ENCODE data around the gene ERN1.

Gene ERN1

GRCh38 chr17:64073771-64074703 is 55.9 kb downstream of the ERN1 start:
- Histone ChIP-seq H3K4me1 (ENCODE audit: control insufficient read depth, insufficient read depth, low read length, poor library complexity, severe bottlenecking) (no peaks in the 10 kb centered on the region), H3K27me3 (replicated peaks; ENCODE audit: control insufficient read depth, insufficient read depth, low read length, poor library complexity, severe bottlenecking) (no peaks in the 10 kb centered on the region), H3K36me3 (ENCODE audit: control insufficient read depth, insufficient read depth, low read length) (peaks cover 69% of the 10 kb centered on the region), H3K27ac (ENCODE audit: insufficient read depth, low read length, poor library complexity, severe bottlenecking) (peak overlapping the region; percentile 10), H3K4me3 (ENCODE audit: insufficient read depth, low read depth, low read length, poor library complexity, severe bottlenecking) (no peak overlapping the region), H3K9me3 (ENCODE audit: control insufficient read depth, low read length) (peaks cover 9% of the 10 kb centered on the region)
- DNase-seq = no peak

- Histone ChIP-seq H3K36me3 (ENCODE audit: control insufficient read depth, insufficient read depth, low read length) (peaks cover 59% of the 10 kb centered on the region), H3K4me1 (ENCODE audit: control insufficient read depth, insufficient read depth, low read length, poor library complexity, severe bottlenecking) (peaks cover 16% of the 10 kb centered on the region), H3K4me3 (ENCODE audit: insufficient read depth, low read depth, low read length, poor library complexity, severe bottlenecking) (no peak overlapping the region), H3K27ac (ENCODE audit: insufficient read depth, low read length, poor library complexity, severe bottlenecking) (no peak overlapping the region), H3K9me3 (ENCODE audit: control insufficient read depth, low read length) (peaks cover 13% of the 10 kb centered on the region), H3K27me3 (replicated peaks; ENCODE audit: control insufficient read depth, insufficient read depth, low read length, poor library complexity, severe bottlenecking) (no peaks in the 10 kb centered on the region)
- DNase-seq = no peak
These were observed 58.8 kb downstream of the ERN1 start for GRCh38 chr17:64071111-64071510.

GRCh38 chr17:64070213-64070612 is 59.7 kb downstream of the ERN1 start:
- H3K4me3 ChIP-seq (ENCODE audit: insufficient read depth, low read depth, low read length, poor library complexity, severe bottlenecking) = no peak overlapping the region
- no peak for DNase-seq
- peaks cover 13% of the 10 kb centered on the region for H3K9me3 ChIP-seq (ENCODE audit: control insufficient read depth, low read length)
- no peaks in the 10 kb centered on the region for H3K27me3 ChIP-seq (replicated peaks; ENCODE audit: control insufficient read depth, insufficient read depth, low read length, poor library complexity, severe bottlenecking)
- no peak overlapping the region for H3K27ac ChIP-seq (ENCODE audit: insufficient read depth, low read length, poor library complexity, severe bottlenecking)
- peaks cover 62% of the 10 kb centered on the region for H3K36me3 ChIP-seq (ENCODE audit: control insufficient read depth, insufficient read depth, low read length)
- H3K4me1 ChIP-seq (ENCODE audit: control insufficient read depth, insufficient read depth, low read length, poor library complexity, severe bottlenecking) = peaks cover 25% of the 10 kb centered on the region

- Histone ChIP-seq H3K9me3 (ENCODE audit: control insufficient read depth, low read length) (peaks cover 13% of the 10 kb centered on the region), H3K27ac (ENCODE audit: insufficient read depth, low read length, poor library complexity, severe bottlenecking) (no peak overlapping the region), H3K27me3 (replicated peaks; ENCODE audit: control insufficient read depth, insufficient read depth, low read length, poor library complexity, severe bottlenecking) (no peaks in the 10 kb centered on the region), H3K4me3 (ENCODE audit: insufficient read depth, low read depth, low read length, poor library complexity, severe bottlenecking) (no peak overlapping the region), H3K4me1 (ENCODE audit: control insufficient read depth, insufficient read depth, low read length, poor library complexity, severe bottlenecking) (peaks cover 34% of the 10 kb centered on the region), H3K36me3 (ENCODE audit: control insufficient read depth, insufficient read depth, low read length) (peaks cover 65% of the 10 kb centered on the region)
- DNase-seq = no peak
These were observed 60.8 kb downstream of the ERN1 start for GRCh38 chr17:64069143-64069542.

GRCh38 chr17:64067657-64068056 is 62.3 kb downstream of the ERN1 start:
- H3K27me3 ChIP-seq (replicated peaks; ENCODE audit: control insufficient read depth, insufficient read depth, low read length, poor library complexity, severe bottlenecking) = no peaks in the 10 kb centered on the region
- H3K4me3 ChIP-seq (ENCODE audit: insufficient read depth, low read depth, low read length, poor library complexity, severe bottlenecking) = no peak overlapping the region
- H3K36me3 ChIP-seq (ENCODE audit: control insufficient read depth, insufficient read depth, low read length) = peaks cover 57% of the 10 kb centered on the region
- no peak for DNase-seq
- H3K9me3 ChIP-seq (ENCODE audit: control insufficient read depth, low read length) = peaks cover 13% of the 10 kb centered on the region
- peaks cover 48% of the 10 kb centered on the region for H3K4me1 ChIP-seq (ENCODE audit: control insufficient read depth, insufficient read depth, low read length, poor library complexity, severe bottlenecking)
- H3K27ac ChIP-seq (ENCODE audit: insufficient read depth, low read length, poor library complexity, severe bottlenecking) = peak overlapping the region; percentile 67

- H3K27ac ChIP-seq (ENCODE audit: insufficient read depth, low read length, poor library complexity, severe bottlenecking) = peak overlapping the region; percentile 67
- peaks cover 48% of the 10 kb centered on the region for H3K36me3 ChIP-seq (ENCODE audit: control insufficient read depth, insufficient read depth, low read length)
- H3K9me3 ChIP-seq (ENCODE audit: control insufficient read depth, low read length) = peaks cover 13% of the 10 kb centered on the region
- peak; percentile 50 to 73 (median 61) for DNase-seq
- peak overlapping the region; percentile 36 for H3K4me3 ChIP-seq (ENCODE audit: insufficient read depth, low read depth, low read length, poor library complexity, severe bottlenecking)
- peaks cover 48% of the 10 kb centered on the region for H3K4me1 ChIP-seq (ENCODE audit: control insufficient read depth, insufficient read depth, low read length, poor library complexity, severe bottlenecking)
- no peaks in the 10 kb centered on the region for H3K27me3 ChIP-seq (replicated peaks; ENCODE audit: control insufficient read depth, insufficient read depth, low read length, poor library complexity, severe bottlenecking)
These were observed 63.2 kb downstream of the ERN1 start for GRCh38 chr17:64066716-64067115.

- peaks cover 13% of the 10 kb centered on the region for H3K9me3 ChIP-seq (ENCODE audit: control insufficient read depth, low read length)
- peaks cover 42% of the 10 kb centered on the region for H3K36me3 ChIP-seq (ENCODE audit: control insufficient read depth, insufficient read depth, low read length)
- no peak for DNase-seq
- no peaks in the 10 kb centered on the region for H3K27me3 ChIP-seq (replicated peaks; ENCODE audit: control insufficient read depth, insufficient read depth, low read length, poor library complexity, severe bottlenecking)
- H3K4me3 ChIP-seq (ENCODE audit: insufficient read depth, low read depth, low read length, poor library complexity, severe bottlenecking) = peak overlapping the region; percentile 36
- peak overlapping the region; percentile 67 for H3K27ac ChIP-seq (ENCODE audit: insufficient read depth, low read length, poor library complexity, severe bottlenecking)
- H3K4me1 ChIP-seq (ENCODE audit: control insufficient read depth, insufficient read depth, low read length, poor library complexity, severe bottlenecking) = peaks cover 48% of the 10 kb centered on the region
These were observed 64.8 kb downstream of the ERN1 start for GRCh38 chr17:64065161-64065560.

GRCh38 chr17:64064331-64064730 is 65.6 kb downstream of the ERN1 start:
- no peaks in the 10 kb centered on the region for H3K27me3 ChIP-seq (replicated peaks; ENCODE audit: control insufficient read depth, insufficient read depth, low read length, poor library complexity, severe bottlenecking)
- no peak for DNase-seq
- no peak overlapping the region for H3K4me3 ChIP-seq (ENCODE audit: insufficient read depth, low read depth, low read length, poor library complexity, severe bottlenecking)
- H3K36me3 ChIP-seq (ENCODE audit: control insufficient read depth, insufficient read depth, low read length) = peaks cover 42% of the 10 kb centered on the region
- peaks cover 48% of the 10 kb centered on the region for H3K4me1 ChIP-seq (ENCODE audit: control insufficient read depth, insufficient read depth, low read length, poor library complexity, severe bottlenecking)
- H3K27ac ChIP-seq (ENCODE audit: insufficient read depth, low read length, poor library complexity, severe bottlenecking) = peak overlapping the region; percentile 44
- H3K9me3 ChIP-seq (ENCODE audit: control insufficient read depth, low read length) = peaks cover 7% of the 10 kb centered on the region

- Histone ChIP-seq H3K9me3 (ENCODE audit: control insufficient read depth, low read length) (peaks cover 2% of the 10 kb centered on the region), H3K27ac (ENCODE audit: insufficient read depth, low read length, poor library complexity, severe bottlenecking) (peak overlapping the region; percentile 44), H3K4me1 (ENCODE audit: control insufficient read depth, insufficient read depth, low read length, poor library complexity, severe bottlenecking) (peaks cover 48% of the 10 kb centered on the region), H3K36me3 (ENCODE audit: control insufficient read depth, insufficient read depth, low read length) (peaks cover 42% of the 10 kb centered on the region), H3K4me3 (ENCODE audit: insufficient read depth, low read depth, low read length, poor library complexity, severe bottlenecking) (no peak overlapping the region), H3K27me3 (replicated peaks; ENCODE audit: control insufficient read depth, insufficient read depth, low read length, poor library complexity, severe bottlenecking) (no peaks in the 10 kb centered on the region)
- peak; percentile 32 to 50 (median 44) for DNase-seq
These were observed 66.1 kb downstream of the ERN1 start for GRCh38 chr17:64063766-64064224.

GRCh38 chr17:64063088-64063487 is 66.9 kb downstream of the ERN1 start:
- no peak for DNase-seq
- H3K27ac ChIP-seq (ENCODE audit: insufficient read depth, low read length, poor library complexity, severe bottlenecking) = peak overlapping the region; percentile 43
- peaks cover 42% of the 10 kb centered on the region for H3K36me3 ChIP-seq (ENCODE audit: control insufficient read depth, insufficient read depth, low read length)
- H3K4me3 ChIP-seq (ENCODE audit: insufficient read depth, low read depth, low read length, poor library complexity, severe bottlenecking) = no peak overlapping the region
- H3K27me3 ChIP-seq (replicated peaks; ENCODE audit: control insufficient read depth, insufficient read depth, low read length, poor library complexity, severe bottlenecking) = no peaks in the 10 kb centered on the region
- H3K9me3 ChIP-seq (ENCODE audit: control insufficient read depth, low read length) = no peaks in the 10 kb centered on the region
- H3K4me1 ChIP-seq (ENCODE audit: control insufficient read depth, insufficient read depth, low read length, poor library complexity, severe bottlenecking) = peaks cover 48% of the 10 kb centered on the region
